CD4-positive, alpha-beta memory T cell (primary cell): ENCODE data around the gene PEX26. TPM values are rescaled to one million over a fixed set of nuclear protein-coding genes. Genes with fewer than 3 reads are reported as not detected.
A peak's percentile ranks its signal among the peaks of the same experiment; 100 is the strongest.
"Not testable (repeated sequence)": the region's sequence is repeated elsewhere in the genome, so short reads cannot be mapped to it uniquely, and the experiment has no call there.

Experiments
- CTCF ChIA-PET: fragments of 350-600 bp; sonication (Branson Sonifier 250); formaldehyde crosslinking; loops from one replicate; lab custom pipeline; 2021; ENCODE audit warnings: inconsistent platforms; ENCODE audit not compliant: partially characterized antibody; lab: Charles Lee
- POLR2A ChIA-PET: fragments of 350-600 bp; sonication (Branson Sonifier 250); formaldehyde crosslinking; loops from one replicate; lab custom pipeline; 2021; ENCODE audit not compliant: partially characterized antibody; lab: Charles Lee
- DNase-seq, 5 donors: peaks; one replicate each; pipeline versions ENCODE4 v3.0.0 to v3.0.0-alpha.2; 2020 to 2022; ENCODE audit warnings: mixed read lengths in 1 of 5
- H3K27ac ChIP-seq: one replicate; pipeline ENCODE4 v1.7.0; 2013; ENCODE audit warnings: low read depth, low read length
- H3K27me3 ChIP-seq: 2 replicates; pipeline ENCODE4 v1.7.0; 2013; ENCODE audit warnings: mild to moderate bottlenecking, low read length, moderate library complexity; ENCODE audit not compliant: insufficient read depth
- H3K36me3 ChIP-seq: 2 replicates; pipeline ENCODE4 v1.7.0; 2013; ENCODE audit warnings: mild to moderate bottlenecking, low read length, moderate library complexity; ENCODE audit not compliant: insufficient read depth
- H3K4me1 ChIP-seq: 2 replicates; pipeline ENCODE4 v1.7.0; 2013; ENCODE audit warnings: mild to moderate bottlenecking, low read length, moderate library complexity; ENCODE audit not compliant: insufficient read depth
- H3K4me3 ChIP-seq, 2 donors: one replicate each; pipeline ENCODE4 v1.7.0; 2013; ENCODE audit warnings: low read length in 2 of 2, mild to moderate bottlenecking in 1 of 2
- H3K9me3 ChIP-seq, 2 donors: one replicate each; pipeline ENCODE4 v1.7.0; 2013; ENCODE audit warnings: low read length in 2 of 2, control low read depth in 1 of 2; ENCODE audit not compliant: control insufficient read depth in 1 of 2
- H3K27ac Mint-ChIP-seq, 7 donors: one replicate each; pipeline ENCODE4 v1.8.0; 2020 to 2021; ENCODE audit warnings: mixed read lengths in 7 of 7, mild to moderate bottlenecking in 6 of 7, inconsistent platforms in 3 of 7, moderate library complexity in 3 of 7
- H3K27me3 Mint-ChIP-seq, 2 donors: one replicate each; pipeline ENCODE4 v1.8.0; 2020 to 2021; ENCODE audit warnings: mixed read lengths in 2 of 2
- H3K36me3 Mint-ChIP-seq, 2 donors: one replicate each; pipeline ENCODE4 v1.8.0; 2020 to 2021; ENCODE audit warnings: mixed read lengths in 2 of 2, inconsistent platforms in 1 of 2, mild to moderate bottlenecking in 1 of 2
- H3K4me1 Mint-ChIP-seq, 4 donors: one replicate each; pipeline ENCODE4 v1.8.0; 2020 to 2021; ENCODE audit warnings: mixed read lengths in 4 of 4, mild to moderate bottlenecking in 1 of 4
- H3K4me3 Mint-ChIP-seq, 8 donors: one replicate each; pipeline ENCODE4 v1.8.0; 2020 to 2021; ENCODE audit warnings: mixed read lengths in 8 of 8, mild to moderate bottlenecking in 7 of 8, moderate library complexity in 6 of 8, inconsistent platforms in 3 of 8
- H3K9me3 Mint-ChIP-seq, 8 donors: one replicate each; pipeline ENCODE4 v1.8.0; 2020 to 2021; ENCODE audit warnings: mixed read lengths in 8 of 8, mild to moderate bottlenecking in 5 of 8, inconsistent platforms in 3 of 8, moderate library complexity in 1 of 8
- intact Hi-C: fragments of 100-400 bp; cut with micrococcal nuclease; formaldehyde crosslinking; loops from one replicate; pipeline ENCODE4 v1.15.1; 2023
- polyA plus RNA-seq, 2 donors: library from polyadenylated mRNA; unstranded; fragments of 300-500 nt; fragmentation: Illumina TruSeq; gene quantifications; one replicate each; pipeline ENCODE4 v1.2.3, GENCODE V29; 2021
- total RNA-seq, 2 experiments: library from RNA; stranded (reverse); gene quantifications; one replicate each; pipeline ENCODE4 v1.2.3, GENCODE V29; 2021

PEX26 gene
- total and polyA plus RNA-seq, 4 experiments from 2014 or later, result 1.4 to 39.6 (median 22.7) TPM

GRCh38 chr22:18073927-18074326, 3.9 kb upstream of the PEX26 start:
- H3K4me3 ChIP-seq, POLR2A ChIA-PET, H3K36me3 ChIP-seq, H3K9me3 ChIP-seq, intact Hi-C loops, H3K9me3 Mint-ChIP-seq, DNase-seq, H3K27ac Mint-ChIP-seq, H3K36me3 Mint-ChIP-seq, H3K27me3 Mint-ChIP-seq, H3K27ac ChIP-seq, H3K27me3 ChIP-seq, H3K4me3 Mint-ChIP-seq: not testable (repeated sequence)
- CTCF ChIA-PET, result interaction anchor here (2.6 to 9.0 kb wide), 2 partner anchors 10 to 242 kb away, joined by 7 to 226 read pairs; no protein-coding TSS in a partner anchor
- peaks cover 15 to 26% (median 21%) of the 10 kb centered on the region in 4 donors for H3K4me1 Mint-ChIP-seq
- H3K4me1 ChIP-seq, result peaks cover 19% of the 10 kb centered on the region

GRCh38 chr22:18075101-18075719, 2.6 kb upstream of the PEX26 start:
- peaks cover 9% of the 10 kb centered on the region for H3K36me3 ChIP-seq
- Mint-ChIP-seq H3K4me1 (peaks cover 21 to 35% (median 30%) of the 10 kb centered on the region in 4 donors), H3K9me3 (peaks cover 0 to 3% (median 0%) of the 10 kb centered on the region in 8 donors), H3K27ac (peak overlapping the region in 1 of 7 donors; percentile 48), H3K36me3 (peaks cover 9 to 19% of the 10 kb centered on the region in 2 donors), H3K27me3 (peaks cover 2% of the 10 kb centered on the region in 2 donors), H3K4me3 (no peak overlapping the region)
- POLR2A ChIA-PET, result interaction anchor here (0.6 to 3.3 kb wide), 5 partner anchors 74 to 297 kb away, joined by 3 to 28 read pairs (median 3); no protein-coding TSS in a partner anchor
- H3K4me3 ChIP-seq, result no peak overlapping the region
- intact Hi-C loops, result loop anchor here (5.0 kb wide), 1 partner anchor 37 kb away; the partner anchor contains the start of gene TUBA8
- peaks cover 28% of the 10 kb centered on the region for H3K4me1 ChIP-seq
- no peak overlapping the region for H3K27ac ChIP-seq
- no peak for DNase-seq
- H3K9me3 ChIP-seq, result no peaks in the 10 kb centered on the region
- CTCF ChIA-PET, result interaction anchor here (0.9 to 9.0 kb wide), 19 partner anchors 12 to 433 kb away, joined by 3 to 226 read pairs (median 6); no protein-coding TSS in a partner anchor
- H3K27me3 ChIP-seq, result no peaks in the 10 kb centered on the region

GRCh38 chr22:18075720-18076497, 1.9 kb upstream of the PEX26 start:
- ChIA-PET POLR2A (interaction anchor here (0.6 to 3.8 kb wide), 11 partner anchors 10 to 333 kb away, joined by 3 to 37 read pairs (median 3); partner anchors contain the start of gene USP18), CTCF (interaction anchor here (0.7 to 9.0 kb wide), 25 partner anchors 11 to 992 kb away, joined by 3 to 226 read pairs (median 5); no protein-coding TSS in a partner anchor)
- H3K9me3 ChIP-seq, result no peaks in the 10 kb centered on the region
- peak overlapping the region; percentile 49 to 78 (median 60) for H3K4me3 Mint-ChIP-seq
- peaks cover 23 to 40% (median 32%) of the 10 kb centered on the region in 4 donors for H3K4me1 Mint-ChIP-seq
- no peaks in the 10 kb centered on the region for H3K27me3 ChIP-seq
- peaks cover 0 to 5% (median 0%) of the 10 kb centered on the region in 8 donors for H3K9me3 Mint-ChIP-seq
- peaks cover 15 to 25% of the 10 kb centered on the region in 2 donors for H3K36me3 Mint-ChIP-seq
- peaks cover 28% of the 10 kb centered on the region for H3K4me1 ChIP-seq
- peak overlapping the region; percentile 72 for H3K27ac ChIP-seq
- H3K36me3 ChIP-seq, result peaks cover 14% of the 10 kb centered on the region
- peak overlapping the region; percentile 68 to 88 (median 81) for H3K27ac Mint-ChIP-seq
- DNase-seq, result peak; percentile 57 to 72 (median 70)
- H3K4me3 ChIP-seq, result no peak overlapping the region
- H3K27me3 Mint-ChIP-seq, result no peaks in the 10 kb centered on the region
- intact Hi-C loops, result loop anchor here (1.0 to 5.0 kb wide), 7 partner anchors 36 to 989 kb away; partner anchors contain the start of genes BCL2L13, MICAL3, TUBA8 and USP18

GRCh38 chr22:18077087-18077638, 627 bp upstream of the PEX26 start:
- intact Hi-C loops, result loop anchor here (1.0 to 5.0 kb wide), 8 partner anchors 15 to 990 kb away; partner anchors contain the start of genes BCL2L13, MICAL3, TUBA8 and USP18
- H3K36me3 Mint-ChIP-seq, result peaks cover 27 to 37% of the 10 kb centered on the region in 2 donors
- peak overlapping the region; percentile 92 to 99 (median 97) for H3K4me3 Mint-ChIP-seq
- H3K27ac Mint-ChIP-seq, result peak overlapping the region; percentile 86 to 100 (median 98)
- Histone ChIP-seq H3K27me3 (no peaks in the 10 kb centered on the region), H3K4me1 (peaks cover 35% of the 10 kb centered on the region), H3K4me3 (peak overlapping the region; percentile 54 to 86), H3K27ac (peak overlapping the region; percentile 72), H3K9me3 (no peaks in the 10 kb centered on the region), H3K36me3 (peaks cover 24% of the 10 kb centered on the region)
- ChIA-PET CTCF (interaction anchor here (0.7 to 9.0 kb wide), 13 partner anchors 10 to 334 kb away, joined by 3 to 226 read pairs (median 6); partner anchors contain the start of gene USP18), POLR2A (interaction anchor here (0.9 to 3.8 kb wide), 14 partner anchors 9 to 438 kb away, joined by 3 to 37 read pairs (median 5); partner anchors contain the start of genes BCL2L13, BID and USP18)
- DNase-seq, result no peak
- H3K9me3 Mint-ChIP-seq, result peaks cover 0 to 2% (median 0%) of the 10 kb centered on the region in 8 donors
- H3K4me1 Mint-ChIP-seq, result peaks cover 32 to 53% (median 43%) of the 10 kb centered on the region in 4 donors
- H3K27me3 Mint-ChIP-seq, result no peaks in the 10 kb centered on the region

GRCh38 chr22:18078329-18079041, 695 bp downstream of the PEX26 start:
- DNase-seq, result peak in 4 of 5 donors; percentile 14 to 54 (median 17)
- peaks cover 37 to 50% of the 10 kb centered on the region in 2 donors for H3K36me3 Mint-ChIP-seq
- peaks cover 38 to 63% (median 51%) of the 10 kb centered on the region in 4 donors for H3K4me1 Mint-ChIP-seq
- Histone ChIP-seq H3K36me3 (peaks cover 32% of the 10 kb centered on the region), H3K4me3 (peak overlapping the region; percentile 72 to 86), H3K27me3 (no peaks in the 10 kb centered on the region), H3K9me3 (no peaks in the 10 kb centered on the region), H3K4me1 (peaks cover 35% of the 10 kb centered on the region), H3K27ac (peak overlapping the region; percentile 72)
- H3K9me3 Mint-ChIP-seq, result peaks cover 0 to 2% (median 0%) of the 10 kb centered on the region in 8 donors
- intact Hi-C loops, result loop anchor here (5.0 kb wide), 1 partner anchor 34 kb away; the partner anchor contains the start of gene TUBA8
- CTCF ChIA-PET, result interaction anchor here (0.9 to 9.0 kb wide), 5 partner anchors 11 to 335 kb away, joined by 6 to 226 read pairs (median 8); partner anchors contain the start of gene USP18
- peak overlapping the region; percentile 92 to 99 (median 97) for H3K4me3 Mint-ChIP-seq
- H3K27ac Mint-ChIP-seq, result peak overlapping the region; percentile 82 to 100 (median 98)
- no peaks in the 10 kb centered on the region for H3K27me3 Mint-ChIP-seq
- POLR2A ChIA-PET, result interaction anchor here (0.6 to 3.8 kb wide), 12 partner anchors 8 to 440 kb away, joined by 3 to 37 read pairs (median 6); partner anchors contain the start of genes BCL2L13, BID and USP18
